GM21423 (cell line): ENCODE results near the gene ADGRB3.
"Not testable (repeated sequence)": the region's sequence is repeated elsewhere in the genome, so short reads cannot be mapped to it uniquely, and the experiment has no call there.

Experiments used
- ATAC-seq: cut with Tn5 transposase; IDR thresholded peaks from one replicate; pipeline ENCODE4 v1.9.1; 2021; ENCODE audit warnings: mild to moderate bottlenecking, moderate library complexity; ENCODE audit not compliant: unreplicated experiment

The ADGRB3 gene

DNA sequence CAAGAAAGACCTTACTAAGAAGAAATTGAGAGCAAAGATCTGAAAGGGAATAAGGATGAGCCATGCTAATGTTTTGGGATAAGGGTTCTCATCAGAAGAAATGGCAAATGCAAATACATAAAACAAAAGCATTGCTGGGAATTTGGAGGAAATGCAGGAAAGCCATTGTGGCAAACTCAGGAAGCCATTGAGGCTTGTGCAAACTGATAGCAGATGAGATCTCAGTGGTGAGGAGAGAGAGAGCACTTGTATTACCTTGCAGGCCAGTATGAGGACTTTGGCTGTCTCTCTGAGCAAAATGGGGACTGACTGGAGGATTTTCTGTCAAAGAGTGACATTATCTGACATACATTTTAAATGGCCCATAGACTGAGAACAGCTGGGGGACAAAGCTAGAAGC, 103.0 kb downstream of the ADGRB3 start:
- ATAC-seq: no peak

DNA sequence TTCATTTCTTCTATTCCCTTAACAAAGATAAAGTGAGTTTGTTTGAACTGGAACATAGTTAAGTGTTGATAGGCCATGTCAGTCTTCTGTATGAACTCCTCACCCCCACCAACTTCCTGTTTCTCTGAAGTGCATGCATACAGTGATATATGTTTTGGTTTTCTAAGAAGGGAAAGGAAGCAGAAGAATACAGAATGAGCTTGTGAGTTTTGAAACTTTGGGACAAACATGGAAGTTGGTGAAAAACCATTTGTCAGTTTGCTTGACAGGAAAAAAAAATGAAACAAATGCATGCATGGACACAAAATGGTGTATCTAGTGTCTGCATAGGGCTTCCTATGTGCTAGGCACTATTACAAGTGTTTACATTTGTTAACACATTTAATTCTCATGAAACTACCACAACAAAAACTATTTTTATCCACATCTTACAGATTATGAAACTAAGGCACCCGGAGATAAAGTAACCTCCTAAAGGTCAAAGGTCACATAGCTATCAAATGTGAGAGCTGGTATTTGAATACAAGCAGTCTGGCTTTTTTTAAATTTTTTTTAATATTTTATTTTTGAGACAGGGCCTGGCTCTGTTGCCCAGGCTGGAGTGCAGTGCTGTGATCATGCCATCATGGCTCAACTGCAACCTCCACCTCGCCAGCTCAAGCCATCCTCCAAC, 105.9 kb downstream of the ADGRB3 start:
- ATAC-seq: peak; percentile 54

DNA sequence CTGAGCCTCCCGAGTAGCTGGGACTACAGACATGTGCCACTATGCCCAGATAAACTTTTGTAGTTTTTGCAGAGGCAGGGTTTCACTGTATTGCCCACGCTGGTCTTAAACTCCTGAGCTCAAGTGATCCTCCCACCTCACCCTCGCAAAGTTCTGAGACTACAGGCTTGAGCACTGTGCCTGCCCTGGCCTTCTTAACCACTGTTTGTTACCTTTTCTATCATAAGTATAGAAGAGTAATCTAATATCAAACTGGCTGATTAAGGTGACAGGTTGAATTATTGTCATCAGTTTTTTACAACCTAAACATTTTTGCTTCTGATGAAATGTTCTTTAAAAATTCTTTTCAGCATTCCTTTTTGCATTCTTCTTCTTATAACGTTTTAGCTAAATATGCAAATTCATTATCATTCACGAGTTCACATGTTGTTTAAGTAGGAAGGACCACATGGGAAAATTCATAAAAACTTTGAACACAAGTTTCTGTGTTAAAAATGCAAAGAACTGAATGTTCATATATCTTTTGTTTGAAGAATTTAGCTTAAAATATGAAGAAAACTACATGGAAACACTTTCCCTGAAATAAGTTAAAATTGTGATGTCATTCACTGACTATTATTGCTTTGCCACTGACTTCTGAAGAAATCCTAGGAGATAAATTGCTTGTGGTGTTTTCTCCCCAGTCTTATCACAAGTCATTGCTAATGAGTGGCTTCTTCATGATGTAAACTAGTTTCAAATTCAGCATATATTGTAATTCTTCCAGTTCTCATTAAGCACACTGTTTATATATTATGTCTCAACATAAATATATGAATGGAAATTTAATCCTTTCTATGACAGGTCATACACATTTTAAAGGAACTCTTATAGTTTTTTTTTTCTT, 106.7 kb downstream of the ADGRB3 start:
- no peak for ATAC-seq

DNA sequence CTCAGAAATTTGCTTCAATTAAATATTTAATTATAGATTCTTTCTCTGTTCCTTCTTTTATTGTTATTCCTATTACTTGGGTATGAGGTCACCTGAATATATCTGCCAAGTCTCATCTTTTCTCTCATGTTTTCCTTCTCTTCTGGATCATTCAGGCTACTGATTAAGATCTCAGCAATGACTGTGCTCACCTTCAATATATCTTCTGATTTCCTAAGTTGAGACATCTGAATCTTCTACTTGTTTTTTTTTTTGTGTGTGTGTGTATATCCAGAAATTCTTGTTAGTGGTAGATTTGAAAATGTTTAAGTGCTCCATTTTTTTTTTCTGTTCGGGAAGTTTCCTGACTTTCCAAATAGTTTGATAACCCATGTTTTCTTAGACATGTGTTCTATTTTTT, 108.0 kb downstream of the ADGRB3 start:
- ATAC-seq: no peak

DNA sequence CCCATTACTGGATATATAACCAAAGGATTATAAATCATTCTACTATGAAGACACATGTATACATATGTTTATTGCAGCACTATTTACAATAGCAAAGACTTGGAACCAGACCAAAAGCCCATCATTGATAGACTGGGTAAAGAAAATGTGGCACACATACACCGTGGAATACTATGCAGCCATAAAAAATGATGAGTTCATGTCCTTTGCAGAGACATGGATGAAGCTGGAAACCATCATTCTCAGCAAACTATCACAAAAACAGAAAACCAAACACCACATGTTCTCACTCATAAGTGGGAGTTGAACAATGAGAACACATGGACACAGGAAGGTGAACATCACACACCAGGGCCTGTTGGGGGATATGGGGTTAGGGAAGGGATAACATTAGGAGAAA, 109.3 kb downstream of the ADGRB3 start:
- ATAC-seq: not testable (repeated sequence)

DNA sequence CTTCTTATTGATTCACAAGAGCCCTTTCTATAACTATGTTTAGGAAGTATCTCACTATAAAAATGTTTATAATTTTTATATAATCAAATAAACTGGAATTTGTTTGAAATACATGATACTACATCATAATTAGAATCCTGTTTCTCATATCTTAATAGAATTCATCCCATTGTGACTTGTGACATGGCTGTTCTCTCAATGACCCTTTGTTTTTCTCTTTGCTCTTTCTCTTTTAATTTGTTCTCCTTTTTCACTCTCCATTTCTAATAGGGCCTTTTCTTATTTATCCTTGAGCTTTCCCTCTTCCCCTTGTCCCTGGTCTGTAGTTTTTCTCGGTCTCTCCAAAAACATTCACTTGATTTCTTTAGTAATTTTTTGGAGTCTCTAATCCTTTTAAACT, 111.3 kb downstream of the ADGRB3 start:
- ATAC-seq: no peak

DNA sequence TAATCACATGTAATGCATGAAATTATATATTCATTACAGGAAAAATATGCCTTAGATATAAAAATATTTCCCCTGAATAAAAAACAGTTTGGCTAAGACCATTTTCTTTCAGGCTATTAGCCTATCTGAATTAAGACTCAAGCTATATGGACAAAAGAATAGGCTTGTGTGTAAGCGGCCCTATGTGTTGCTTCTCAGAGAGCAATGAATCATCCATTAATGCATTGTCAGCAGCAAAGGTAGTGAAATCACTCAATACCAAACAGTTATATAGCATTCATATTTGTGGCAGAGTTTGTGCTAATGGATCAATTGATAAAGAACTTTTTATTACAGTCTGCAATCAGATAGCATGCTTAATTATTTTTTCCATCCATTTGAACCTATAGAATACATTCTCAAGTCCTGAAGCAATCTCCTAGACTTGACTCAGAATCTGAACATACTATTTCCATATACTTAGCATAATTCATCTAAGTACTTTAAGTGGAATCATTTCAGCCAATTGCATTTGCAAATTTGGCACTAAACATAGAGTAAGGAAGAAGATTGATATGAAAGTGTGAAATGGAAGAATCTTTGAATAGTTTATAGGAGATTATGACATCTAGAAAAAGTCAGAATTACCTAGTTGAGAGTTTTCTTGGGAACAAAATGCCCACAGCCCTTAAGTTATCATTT, 112.2 kb downstream of the ADGRB3 start:
- ATAC-seq: no peak

DNA sequence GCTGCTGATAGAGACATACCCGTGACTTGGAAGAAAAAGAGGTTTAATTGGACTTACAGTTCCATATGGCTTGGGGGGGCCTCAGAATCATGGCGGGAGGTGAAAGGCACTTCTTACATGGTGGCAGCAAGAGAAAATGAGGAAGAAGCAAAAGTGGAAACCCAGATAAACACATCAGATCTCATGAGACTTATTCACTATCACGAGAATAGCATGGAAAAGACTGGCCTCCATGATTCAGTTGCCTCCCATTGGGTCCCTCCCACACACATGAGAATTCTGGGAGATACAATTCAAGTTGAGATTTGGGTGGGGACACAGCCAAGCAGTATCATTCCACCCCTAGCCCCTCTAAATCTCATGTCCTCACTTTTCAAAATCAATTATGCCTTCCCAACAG, 112.8 kb downstream of the ADGRB3 start:
- not testable (repeated sequence) for ATAC-seq

DNA sequence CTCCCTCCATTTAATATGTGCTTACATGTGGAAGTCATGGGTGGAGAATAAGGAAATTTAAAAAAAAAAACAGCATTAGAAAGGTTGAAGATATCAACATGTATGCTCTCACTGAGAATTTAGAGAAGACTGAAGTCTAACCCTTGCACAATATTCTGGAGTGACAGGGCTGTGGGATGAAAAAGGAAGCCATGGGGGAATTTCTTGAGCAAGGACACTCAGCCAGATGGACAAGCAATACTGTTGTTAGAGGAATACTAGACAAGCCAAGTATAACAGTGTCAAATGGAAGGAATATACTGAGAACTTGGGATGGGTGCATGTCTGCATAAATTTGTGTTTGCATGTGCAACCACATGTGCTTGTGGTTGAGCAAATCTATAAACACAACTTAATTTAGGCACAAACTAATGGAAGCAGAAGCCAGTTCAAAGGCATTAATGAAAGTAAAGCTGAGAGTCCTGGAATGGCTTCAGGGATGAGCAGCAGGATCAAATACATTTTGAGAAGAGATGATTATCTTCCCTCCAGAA, 119.7 kb downstream of the ADGRB3 start:
- ATAC-seq: no peak

DNA sequence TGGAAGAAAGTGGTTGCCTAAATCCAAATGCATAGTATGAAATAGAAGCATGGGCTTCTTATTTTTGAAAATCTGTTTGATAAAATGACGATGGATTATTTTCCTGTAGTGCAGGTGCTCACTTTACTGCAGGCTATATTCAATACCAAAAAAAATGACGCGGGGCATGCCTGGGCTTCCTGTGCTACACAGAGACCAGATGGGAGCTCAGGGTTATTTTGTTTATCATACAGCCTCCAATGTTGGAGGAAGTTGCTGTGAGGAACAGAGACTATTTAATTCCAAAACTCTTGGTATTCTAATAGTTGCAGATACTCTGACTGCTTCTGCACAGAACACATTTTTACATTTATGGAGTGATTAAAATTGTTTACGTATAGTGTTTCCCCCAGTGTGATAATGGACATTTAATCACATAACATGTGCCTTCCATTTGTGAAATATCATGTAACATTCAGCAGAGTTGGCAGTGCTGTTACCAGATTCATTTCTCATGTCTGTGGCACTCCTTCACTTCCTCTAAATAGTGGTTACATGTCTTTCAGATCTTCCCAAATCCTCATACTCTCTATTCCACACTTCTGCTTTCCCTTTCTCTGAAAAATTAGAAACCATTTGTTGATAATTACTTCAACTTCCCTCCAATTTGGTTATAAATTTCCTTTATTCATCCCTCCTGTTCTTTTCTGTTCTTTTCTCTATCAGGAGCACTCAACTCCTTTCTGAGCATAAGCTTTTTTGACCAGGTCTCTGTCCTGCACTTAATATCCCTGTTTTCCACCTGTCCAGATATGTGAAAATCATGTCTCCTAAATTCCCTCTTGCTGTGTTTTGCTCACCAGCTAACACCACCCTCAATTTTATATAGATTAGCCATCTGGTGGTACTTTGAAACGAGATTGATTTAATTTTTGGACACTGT, 121.6 kb downstream of the ADGRB3 start:
- no peak for ATAC-seq

DNA sequence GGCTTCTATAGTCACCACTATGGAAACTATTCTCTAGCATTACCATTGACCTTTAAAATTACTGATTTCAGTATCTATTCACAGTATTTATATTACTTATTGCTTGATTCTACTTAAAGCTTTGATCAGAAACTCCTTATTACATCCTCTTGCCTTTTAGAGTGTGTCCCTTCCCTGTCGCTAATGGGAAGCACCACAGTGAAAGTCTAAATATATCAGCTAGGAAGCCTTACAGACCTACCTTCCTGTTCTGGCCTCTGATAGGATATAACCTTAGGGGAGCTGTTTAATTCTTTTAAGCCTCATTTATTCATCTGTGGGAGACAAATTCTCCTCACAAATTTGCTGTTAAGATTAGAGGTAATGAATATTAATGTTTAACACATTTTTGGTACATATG, 122.7 kb downstream of the ADGRB3 start:
- no peak for ATAC-seq

DNA sequence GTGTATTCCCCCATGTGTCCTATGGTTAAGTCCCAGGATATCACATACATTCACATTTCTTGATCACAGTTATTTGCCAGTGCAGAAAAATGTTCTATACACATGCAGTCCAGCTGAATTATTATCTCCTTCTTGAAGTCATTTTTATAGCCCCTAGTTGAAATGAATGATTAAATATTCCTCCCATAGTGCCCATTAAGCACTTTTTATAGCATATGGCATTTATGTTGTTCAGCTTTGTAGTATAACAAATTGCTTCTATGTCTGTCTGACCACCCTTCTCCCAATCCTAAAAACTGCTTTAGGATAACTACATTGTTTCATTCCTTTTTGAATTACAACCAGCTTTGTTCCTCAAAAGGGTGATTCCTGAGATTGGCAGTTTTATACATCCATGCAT, 123.5 kb downstream of the ADGRB3 start:
- ATAC-seq: no peak

DNA sequence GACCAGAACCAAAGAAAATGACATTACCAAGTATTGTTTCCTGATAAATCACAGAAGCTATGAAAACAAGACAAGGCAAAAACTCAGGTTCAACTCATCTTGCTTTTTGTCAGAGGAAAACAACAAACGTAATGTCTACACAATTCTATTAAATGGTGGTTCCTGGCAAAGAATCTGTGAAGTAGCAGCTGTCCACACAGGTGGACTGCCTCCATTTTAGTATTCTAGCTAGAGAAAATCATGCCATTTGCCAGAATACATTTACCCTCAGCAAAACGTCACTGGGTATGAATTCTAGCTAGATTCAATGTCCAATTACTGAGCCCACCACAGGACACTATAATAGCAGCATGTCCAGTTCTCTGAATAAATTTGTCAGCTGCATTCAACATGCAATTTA, 125.4 kb downstream of the ADGRB3 start:
- ATAC-seq: no peak

DNA sequence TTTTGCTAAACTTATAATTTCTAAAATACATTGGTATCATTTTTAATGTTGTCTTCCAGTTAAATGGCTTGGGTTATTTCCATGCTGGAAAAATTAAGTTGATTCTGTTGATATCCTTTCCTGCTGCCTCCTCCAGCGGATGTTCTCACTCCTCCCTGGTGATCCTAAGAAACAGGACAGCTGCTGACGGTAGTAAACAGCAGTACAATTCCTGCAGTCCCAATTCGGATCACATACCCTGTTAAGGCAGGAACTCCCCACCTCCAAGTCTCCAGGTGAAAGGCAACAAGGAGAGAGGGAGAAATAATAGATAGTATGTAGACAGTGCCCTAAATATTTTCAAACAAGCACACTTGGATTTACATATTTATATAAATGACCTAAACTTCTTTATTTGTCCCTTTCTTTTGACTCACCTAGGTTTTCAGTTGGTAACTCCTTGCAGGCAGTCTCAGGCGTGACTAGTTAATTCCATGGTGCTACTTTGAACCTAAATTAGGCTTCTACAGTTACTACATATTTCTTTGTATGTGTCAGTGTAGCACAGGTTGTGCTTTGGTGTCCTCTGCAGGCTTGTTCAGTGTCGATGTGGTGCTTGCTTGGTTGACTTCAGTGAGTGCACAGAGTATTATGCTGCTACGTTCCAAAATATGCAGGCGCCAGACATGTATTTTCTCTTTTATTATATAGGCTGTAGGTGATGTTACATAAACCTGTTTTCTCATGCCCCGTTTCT, 126.0 kb downstream of the ADGRB3 start:
- no peak for ATAC-seq

DNA sequence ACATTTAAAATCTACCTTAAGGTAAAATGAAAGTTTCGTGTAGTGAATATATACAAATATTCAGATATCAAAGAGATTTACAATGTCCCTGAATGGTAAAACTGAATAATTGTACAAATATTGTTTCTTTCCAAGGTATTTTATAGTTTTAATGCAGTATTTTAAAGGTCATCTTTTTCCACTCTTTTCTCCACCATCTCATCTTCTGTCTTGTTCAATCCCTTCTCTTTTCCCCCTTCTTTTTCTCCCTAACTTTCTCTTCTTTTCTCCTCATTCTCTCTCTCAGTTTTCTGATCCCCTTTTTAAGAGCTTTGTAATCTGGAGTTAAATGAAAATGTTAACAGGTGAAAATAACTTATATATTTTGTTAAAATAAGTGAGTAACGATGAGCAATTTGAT, 126.9 kb downstream of the ADGRB3 start:
- ATAC-seq: no peak

DNA sequence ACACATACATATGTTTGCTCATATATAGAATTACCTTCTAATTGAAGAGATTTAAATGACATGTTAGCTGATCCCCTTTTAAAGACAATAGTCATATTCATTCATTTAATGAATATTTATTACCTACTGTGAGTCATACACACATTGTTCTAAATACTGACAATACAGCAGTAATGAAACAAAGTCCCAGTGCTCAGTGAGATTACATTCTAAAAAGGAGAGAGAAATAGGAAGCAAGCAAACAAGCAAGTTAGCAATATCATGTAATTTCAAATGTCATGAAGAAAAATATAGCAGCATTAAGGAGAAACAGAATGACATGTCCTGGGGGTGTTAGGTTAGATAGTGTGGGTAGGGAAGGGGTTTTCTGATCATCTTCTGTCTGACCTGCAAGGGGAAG, 136.3 kb downstream of the ADGRB3 start:
- ATAC-seq: no peak

DNA sequence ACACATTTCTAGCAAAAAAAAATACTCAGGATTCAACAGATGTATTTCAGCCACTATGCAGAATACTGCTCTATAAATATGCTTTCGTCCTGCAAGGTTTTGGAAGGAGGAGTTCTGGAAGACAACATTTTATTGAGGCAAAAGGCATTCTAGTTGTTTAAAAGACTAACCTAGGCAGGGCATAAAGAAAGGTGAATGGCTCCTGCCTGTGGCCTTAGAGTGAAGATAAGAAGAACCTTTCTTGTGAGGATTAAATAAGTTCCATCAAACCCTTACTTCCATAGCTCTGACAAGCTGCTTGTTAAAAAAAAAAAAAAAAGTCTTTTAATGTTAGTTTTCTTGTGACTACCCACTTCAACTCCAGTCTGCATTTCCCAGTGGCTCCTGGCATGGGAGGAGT, 139.8 kb downstream of the ADGRB3 start:
- ATAC-seq: no peak

DNA sequence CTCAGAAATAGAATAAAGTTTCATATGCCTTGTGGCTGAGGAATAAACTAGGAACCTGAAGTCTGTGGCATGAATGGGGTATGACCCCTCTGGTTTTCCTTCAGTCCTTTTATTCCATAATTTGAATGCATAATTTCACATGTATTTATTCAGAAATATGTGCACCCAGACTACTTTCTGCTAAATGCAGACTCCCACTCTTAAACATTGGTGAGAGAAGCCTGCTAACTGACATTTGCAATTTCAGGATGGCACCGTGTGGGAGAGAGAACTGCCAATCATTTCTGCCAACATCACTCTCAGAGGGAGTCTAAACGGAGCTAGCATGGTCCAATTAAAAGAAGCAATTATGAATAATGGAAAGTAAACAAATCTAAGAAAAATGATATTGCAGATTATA, 141.3 kb downstream of the ADGRB3 start:
- no peak for ATAC-seq

DNA sequence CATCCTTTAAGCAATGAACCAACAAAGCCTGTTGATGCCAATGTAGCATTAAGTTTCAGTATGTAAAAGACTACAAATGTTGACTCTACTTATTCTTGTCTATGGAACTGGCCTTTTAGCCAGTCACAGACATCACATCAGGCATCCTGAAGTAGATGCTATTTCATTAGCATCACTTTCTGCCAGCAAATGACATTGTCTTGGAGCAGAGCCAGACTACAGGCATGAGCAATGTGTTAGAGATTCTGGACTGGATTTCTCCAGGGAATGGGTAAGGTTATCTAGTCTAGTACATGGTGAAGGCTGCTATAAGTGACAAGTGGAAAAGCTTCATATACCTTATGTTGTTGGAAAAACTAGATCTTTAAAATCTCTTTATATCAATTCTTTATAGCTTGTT, 142.9 kb downstream of the ADGRB3 start:
- no peak for ATAC-seq
